IMR-90 (cell line): Measurements from ENCODE around the gene NTSR2. TPM values are rescaled to one million over a fixed set of nuclear protein-coding genes. Genes with fewer than 3 reads are reported as not detected.

ENCODE experiments used
- ATAC-seq: fragments of 200-7000 bp; cut with Tn5 transposase; 2 replicates; pipeline ENCODE4 v1.9.1; 2020; ENCODE audit warnings: low read depth, mild to moderate bottlenecking, moderate library complexity
- BruUV-seq: library from RNA; stranded (reverse); fragments of 400-500 nt; replicated peaks from 2 replicates; lab custom pipeline; 2021; lab: Mats Ljungman, UMichigan
- CTCF ChIA-PET: fragments of 300-600 bp; formaldehyde crosslinking; extraction: SDS; loops from one replicate; lab custom pipeline; 2021; ENCODE audit warnings: antibody characterized with exemption; lab: Yijun Ruan, JAX
- POLR2A ChIA-PET: fragments of 300-600 bp; sonication (Branson Sonifier 250); formaldehyde crosslinking; loops from one replicate; lab custom pipeline; 2022; ENCODE audit warnings: antibody characterized with exemption; ENCODE audit not compliant: unreplicated experiment; lab: Charles Lee
- DNase-seq: peaks from one replicate; pipeline ENCODE4 v3.0.0; 2013
- H2AFZ ChIP-seq: replicated peaks from 2 replicates; pipeline ENCODE3; 2013; ENCODE audit warnings: low read length, mild to moderate bottlenecking; ENCODE audit not compliant: poor library complexity
- H2AK5ac ChIP-seq: 2 replicates; pipeline ENCODE4 v1.6.1; 2013; ENCODE audit warnings: low read depth, low read length, inconsistent platforms
- H2AK9ac ChIP-seq: replicated peaks from 2 replicates; pipeline ENCODE3; 2013; ENCODE audit warnings: mild to moderate bottlenecking, low read depth, low read length, moderate library complexity; ENCODE audit not compliant: poor library complexity
- H2BK120ac ChIP-seq: 2 replicates; pipeline ENCODE4 v1.6.1; 2013; ENCODE audit warnings: low read depth, low read length, inconsistent platforms
- H2BK15ac ChIP-seq: 3 replicates; pipeline ENCODE4 v1.6.1; 2013; ENCODE audit warnings: low read depth, low read length, inconsistent platforms
- H2BK20ac ChIP-seq: 2 replicates; pipeline ENCODE4 v1.6.1; 2013; ENCODE audit warnings: low read depth, mild to moderate bottlenecking, inconsistent platforms, low read length, moderate library complexity
- H2BK5ac ChIP-seq: 2 replicates; pipeline ENCODE4 v1.6.1; 2013; ENCODE audit warnings: mild to moderate bottlenecking, low read depth, low read length, inconsistent platforms; ENCODE audit not compliant: poor library complexity, severe bottlenecking
- H3K14ac ChIP-seq: replicated peaks from 2 replicates; pipeline ENCODE4 v1.6.1; 2013; ENCODE audit warnings: low read depth, low read length, inconsistent platforms
- H3K18ac ChIP-seq: 2 replicates; pipeline ENCODE4 v1.6.1; 2013; ENCODE audit warnings: low read depth, low read length, control low read depth
- H3K23ac ChIP-seq: 2 replicates; pipeline ENCODE4 v1.6.1; 2013; ENCODE audit warnings: low read depth, low read length, inconsistent platforms
- H3K27ac ChIP-seq: 2 replicates; pipeline ENCODE4 v1.5.1; 2013; ENCODE audit warnings: mild to moderate bottlenecking, control low read depth, low read length; ENCODE audit not compliant: insufficient read depth
- H3K27me3 ChIP-seq: 2 replicates; pipeline ENCODE4 v1.6.1; 2013; ENCODE audit warnings: low read length; ENCODE audit not compliant: control insufficient read depth, insufficient read depth
- H3K36me3 ChIP-seq: 2 replicates; pipeline ENCODE4 v1.6.1; 2013; ENCODE audit warnings: low read length, mixed read lengths; ENCODE audit not compliant: control insufficient read depth, insufficient read depth
- H3K4ac ChIP-seq: 2 replicates; pipeline ENCODE4 v1.6.1; 2013; ENCODE audit warnings: low read depth, low read length, inconsistent platforms
- H3K4me1 ChIP-seq: 2 replicates; pipeline ENCODE4 v1.6.1; 2013; ENCODE audit warnings: low read length, mixed read lengths; ENCODE audit not compliant: control insufficient read depth, insufficient read depth
- H3K4me2 ChIP-seq: 2 replicates; pipeline ENCODE4 v1.6.1; 2013; ENCODE audit warnings: low read depth, mild to moderate bottlenecking, control low read depth, low read length, moderate library complexity
- H3K4me3 ChIP-seq: 2 replicates; pipeline ENCODE4 v1.5.1; 2013; ENCODE audit warnings: low read depth, mild to moderate bottlenecking, control low read depth, low read length, moderate library complexity; ENCODE audit not compliant: insufficient read depth
- H3K56ac ChIP-seq: 2 replicates; pipeline ENCODE4 v1.6.1; 2013; ENCODE audit warnings: low read length, inconsistent platforms; ENCODE audit not compliant: insufficient read depth; ENCODE audit errors: extremely low read depth
- H3K79me1 ChIP-seq, 2 experiments: 2 replicates each; pipeline ENCODE4 v1.6.1; 2013; ENCODE audit warnings: low read length in 2 of 2, inconsistent platforms in 1 of 2, low read depth in 1 of 2
- H3K9ac ChIP-seq: 2 replicates; pipeline ENCODE4 v1.6.1; 2013; ENCODE audit warnings: low read depth, low read length, control low read depth
- H3K9me1 ChIP-seq: 2 replicates; pipeline ENCODE4 v1.6.1; 2013; ENCODE audit warnings: low read length, inconsistent platforms; ENCODE audit not compliant: insufficient read depth
- H3K9me3 ChIP-seq: 2 replicates; pipeline ENCODE4 v1.6.1; 2013; ENCODE audit warnings: low read length; ENCODE audit not compliant: control insufficient read depth, insufficient read depth
- H4K20me1 ChIP-seq: 2 replicates; pipeline ENCODE4 v1.6.1; 2013; ENCODE audit warnings: low read length, inconsistent platforms; ENCODE audit not compliant: insufficient read depth
- H4K5ac ChIP-seq: 2 replicates; pipeline ENCODE4 v1.6.1; 2013; ENCODE audit warnings: mild to moderate bottlenecking, low read depth, low read length, control low read depth
- H4K8ac ChIP-seq, 2 experiments: 2 replicates each; pipeline ENCODE4 v1.6.1; 2013; ENCODE audit warnings: low read depth in 2 of 2, low read length in 2 of 2, control low read depth in 1 of 2, inconsistent platforms in 1 of 2
- H4K91ac ChIP-seq: 2 replicates; pipeline ENCODE4 v1.6.1; 2013; ENCODE audit warnings: low read depth, low read length, inconsistent platforms; ENCODE audit not compliant: insufficient read depth
- MAFK ChIP-seq: IDR thresholded peaks from 2 replicates; pipeline ENCODE4 v1.6.1; 2012; ENCODE audit warnings: low read depth, low read length, improper control_type of control experiment
- MXI1 ChIP-seq: IDR thresholded peaks from 2 replicates; pipeline ENCODE4 v1.6.1; 2012; ENCODE audit warnings: low read depth, mild to moderate bottlenecking, low read length, moderate library complexity, borderline replicate concordance
- POLR2A ChIP-seq: IDR thresholded peaks from 2 replicates; pipeline ENCODE4 v1.6.1; 2012; ENCODE audit warnings: mild to moderate bottlenecking, low read depth, low read length
- RCOR1 ChIP-seq: IDR thresholded peaks from 2 replicates; pipeline ENCODE4 v1.6.1; 2012; ENCODE audit warnings: mild to moderate bottlenecking, low read length, improper control_type of control experiment; ENCODE audit not compliant: insufficient replicate concordance
- USF2 ChIP-seq: fragments of 150-350 bp; IDR thresholded peaks from 2 replicates; pipeline ENCODE4 v1.6.1; 2017; ENCODE audit warnings: mild to moderate bottlenecking, antibody characterized with exemption, low read length, low read depth
- WGBS, 2 experiments: methylation state at CpG; one replicate each; pipeline versions ENCODE4 v1.1.5 to v1.1.7; 2013; ENCODE audit warnings: missing lambda C conversion rate in 2 of 2; ENCODE audit not compliant: insufficient read length in 1 of 2; ENCODE audit errors: extremely low coverage in 2 of 2; 5-methylcytosine and 5-hydroxymethylcytosine counted together
- dilution Hi-C: fragments of 300-500 bp; cut with HindIII; formaldehyde crosslinking; loops from one replicate; pipeline ENCODE4 v1.14.3; 2018; ENCODE audit warnings: low sequenced_read_pairs; ENCODE audit not compliant: unreplicated experiment
- in situ Hi-C: fragments of 300-500 bp; cut with MboI; formaldehyde crosslinking; loops from 3 replicates; pipeline ENCODE4 v1.14.3; 2019; ENCODE audit warnings: low sequenced_read_pairs, inconsistent platforms, mixed read lengths
- intact Hi-C: fragments of 100-400 bp; cut with micrococcal nuclease; formaldehyde crosslinking; loops from 2 replicates; pipeline ENCODE4 v1.10.0; 2022
- polyA plus RNA-seq, 3 experiments: library from polyadenylated mRNA; depleted of rRNA; stranded (reverse); fragments of >200 nt; gene quantifications; 2 replicates each; pipeline ENCODE4 v1.2.3, GENCODE V29; 2012; ENCODE audit warnings: low replicate concordance in 1 of 3
- total RNA-seq: library from RNA; depleted of rRNA; stranded (reverse); fragments of >200 nt; gene quantifications from 2 replicates; pipeline ENCODE4 v1.2.3, GENCODE V29; 2012
- TF ChIP-seq, protein P1 (sequence below): fragments of 150-350 bp; IDR thresholded peaks from 2 replicates; pipeline ENCODE4 v1.6.1; 2016; ENCODE audit warnings: low read depth, mild to moderate bottlenecking, low read length, moderate library complexity, borderline replicate concordance

Gene NTSR2
- total and polyA plus RNA-seq, 2 of the 4 experiments (the other 2 are of a cell fraction) = not detected

- intact Hi-C loops (no loop called here), dilution Hi-C loops (no loop called here), in situ Hi-C loops (no loop called here)
- Histone ChIP-seq H3K27me3 (peaks cover 21% of the 10 kb centered on the region), H2BK20ac (no peak overlapping the region), H2AFZ (no peak overlapping the region), H2BK15ac (no peak overlapping the region), H3K36me3 (no peaks in the 10 kb centered on the region), H3K27ac (no peak overlapping the region), H4K8ac (no peak overlapping the region), H3K18ac (no peak overlapping the region), H4K5ac (no peak overlapping the region), H4K91ac (no peak overlapping the region), H3K9ac (no peak overlapping the region), H2BK120ac (no peak overlapping the region), H3K79me1 (no peaks in the 10 kb centered on the region), H3K23ac (no peak overlapping the region), H2BK5ac (no peak overlapping the region), H2AK5ac (no peak overlapping the region), H3K4me3 (no peak overlapping the region), H3K9me3 (no peaks in the 10 kb centered on the region; the same call in 1 of the 2 replicates), H3K56ac (no peak overlapping the region), H3K9me1 (no peaks in the 10 kb centered on the region), H3K14ac (no peak overlapping the region), H3K4me2 (no peak overlapping the region), H3K4ac (no peak overlapping the region), H2AK9ac (no peak overlapping the region), H3K4me1 (peaks cover 3% of the 10 kb centered on the region; the same call in 1 of the 2 replicates), H4K20me1 (no peaks in the 10 kb centered on the region)
- POLR2A ChIA-PET = no interaction called here
- DNase-seq (no peak), ATAC-seq (no peak)
- CTCF ChIA-PET = no interaction called here
- no TSS peak for BruUV-seq
- TF ChIP-seq POLR2A (no peak), RCOR1 (no peak), MXI1 (no peak), MAFK (no peak), USF2 (no peak)
- TF ChIP-seq, protein P1, sequence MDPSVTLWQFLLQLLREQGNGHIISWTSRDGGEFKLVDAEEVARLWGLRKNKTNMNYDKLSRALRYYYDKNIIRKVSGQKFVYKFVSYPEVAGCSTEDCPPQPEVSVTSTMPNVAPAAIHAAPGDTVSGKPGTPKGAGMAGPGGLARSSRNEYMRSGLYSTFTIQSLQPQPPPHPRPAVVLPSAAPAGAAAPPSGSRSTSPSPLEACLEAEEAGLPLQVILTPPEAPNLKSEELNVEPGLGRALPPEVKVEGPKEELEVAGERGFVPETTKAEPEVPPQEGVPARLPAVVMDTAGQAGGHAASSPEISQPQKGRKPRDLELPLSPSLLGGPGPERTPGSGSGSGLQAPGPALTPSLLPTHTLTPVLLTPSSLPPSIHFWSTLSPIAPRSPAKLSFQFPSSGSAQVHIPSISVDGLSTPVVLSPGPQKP = no peak
- WGBS, 2 experiments = no CpG with 5 or more reads among the region's 5 CpGs
These were observed 56.7 kb downstream of the NTSR2 start for GRCh38 chr2:11613297-11613696.
